ENCODE measurements around the gene UGT1A5.

UGT1A5 gene

DNA sequence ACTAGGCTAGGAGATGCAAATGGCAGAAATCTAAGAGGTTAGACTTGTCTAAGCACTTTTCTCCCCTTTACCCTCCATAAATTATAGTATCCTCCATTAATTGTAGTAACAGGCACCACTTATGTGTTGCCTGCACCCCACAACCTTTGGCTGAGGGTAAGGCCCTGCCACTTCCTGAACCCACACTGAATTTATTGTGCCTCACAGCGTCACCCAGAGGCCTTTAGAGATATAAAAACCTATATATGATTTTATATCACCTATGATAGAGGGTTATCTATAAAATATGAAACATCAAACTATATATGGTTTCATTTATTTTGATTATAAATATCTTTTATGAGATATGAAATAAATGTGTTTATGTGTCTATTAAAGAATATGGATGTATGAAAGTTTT lies 38.4 kb upstream of the UGT1A5 start:
- Histone ChIP-seq H3K4me1 (ENCODE audit: control insufficient read depth, insufficient read depth, low read length) (peaks cover 4% of the 10 kb centered on the region; the same call in 1 of the 2 replicates), H3K4me3 (ENCODE audit: low read depth, low read length) (no peak overlapping the region), H3K9me3 (ENCODE audit: control insufficient read depth, insufficient read depth, low read depth, low read length) (no peaks in the 10 kb centered on the region), H3K36me3 (ENCODE audit: control insufficient read depth in 2 of 2, insufficient read depth in 1 of 2, low read length in 2 of 2) (no peaks in the 10 kb centered on the region), H3K27ac (ENCODE audit: extremely low read depth, low read depth, low read length) (no peak overlapping the region)
- ChIA-PET CTCF (no interaction called here), POLR2A (no interaction called here)
- no peak for TF ChIP-seq ZNF10 (tag by site-specific recombination; IDR thresholded peaks at IDR 0.05)
- TF ChIP-seq EGR2 (tag by site-specific recombination; IDR thresholded peaks at IDR 0.05; ENCODE audit: low read depth), result no peak

DNA sequence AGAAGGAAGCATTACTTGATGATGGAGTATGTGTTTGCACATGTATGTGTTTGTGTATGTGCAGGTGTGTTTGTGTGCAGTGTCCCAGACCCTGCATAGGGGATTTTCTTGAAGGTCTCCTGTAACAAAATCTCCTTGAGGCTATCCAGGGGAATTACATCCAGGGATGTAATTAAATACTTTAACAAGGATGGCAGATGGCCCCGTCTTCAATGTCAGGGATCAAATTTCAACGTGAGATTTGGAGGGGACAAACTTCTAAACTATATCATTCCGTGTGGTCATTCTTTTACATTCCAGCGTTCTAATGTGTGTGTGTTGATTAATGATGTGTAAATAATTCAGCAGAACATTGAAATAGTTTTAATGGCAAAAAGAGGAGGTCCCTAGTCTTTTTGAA lies 37.7 kb upstream of the UGT1A5 start:
- Histone ChIP-seq H3K27ac (ENCODE audit: extremely low read depth, low read depth, low read length) (no peak overlapping the region), H3K36me3 (ENCODE audit: control insufficient read depth in 2 of 2, insufficient read depth in 1 of 2, low read length in 2 of 2) (no peaks in the 10 kb centered on the region)
- TF ChIP-seq SP7 (tag by site-specific recombination; IDR thresholded peaks at IDR 0.05), result peak; percentile 80
- TF ChIP-seq, protein P1, sequence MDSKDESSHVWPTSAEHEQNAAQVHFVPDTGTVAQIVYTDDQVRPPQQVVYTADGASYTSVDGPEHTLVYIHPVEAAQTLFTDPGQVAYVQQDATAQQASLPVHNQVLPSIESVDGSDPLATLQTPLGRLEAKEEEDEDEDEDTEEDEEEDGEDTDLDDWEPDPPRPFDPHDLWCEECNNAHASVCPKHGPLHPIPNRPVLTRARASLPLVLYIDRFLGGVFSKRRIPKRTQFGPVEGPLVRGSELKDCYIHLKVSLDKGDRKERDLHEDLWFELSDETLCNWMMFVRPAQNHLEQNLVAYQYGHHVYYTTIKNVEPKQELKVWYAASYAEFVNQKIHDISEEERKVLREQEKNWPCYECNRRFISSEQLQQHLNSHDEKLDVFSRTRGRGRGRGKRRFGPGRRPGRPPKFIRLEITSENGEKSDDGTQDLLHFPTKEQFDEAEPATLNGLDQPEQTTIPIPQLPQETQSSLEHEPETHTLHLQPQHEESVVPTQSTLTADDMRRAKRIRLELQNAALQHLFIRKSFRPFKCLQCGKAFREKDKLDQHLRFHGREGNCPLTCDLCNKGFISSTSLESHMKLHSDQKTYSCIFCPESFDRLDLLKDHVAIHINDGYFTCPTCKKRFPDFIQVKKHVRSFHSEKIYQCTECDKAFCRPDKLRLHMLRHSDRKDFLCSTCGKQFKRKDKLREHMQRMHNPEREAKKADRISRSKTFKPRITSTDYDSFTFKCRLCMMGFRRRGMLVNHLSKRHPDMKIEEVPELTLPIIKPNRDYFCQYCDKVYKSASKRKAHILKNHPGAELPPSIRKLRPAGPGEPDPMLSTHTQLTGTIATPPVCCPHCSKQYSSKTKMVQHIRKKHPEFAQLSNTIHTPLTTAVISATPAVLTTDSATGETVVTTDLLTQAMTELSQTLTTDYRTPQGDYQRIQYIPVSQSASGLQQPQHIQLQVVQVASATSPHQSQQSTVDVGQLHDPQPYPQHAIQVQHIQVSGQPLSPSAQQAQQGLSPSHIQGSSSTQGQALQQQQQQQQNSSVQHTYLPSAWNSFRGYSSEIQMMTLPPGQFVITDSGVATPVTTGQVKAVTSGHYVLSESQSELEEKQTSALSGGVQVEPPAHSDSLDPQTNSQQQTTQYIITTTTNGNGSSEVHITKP (tag by site-specific recombination; IDR thresholded peaks at IDR 0.05), result peak; percentile 43
- TF ChIP-seq MZF1 (tag by site-specific recombination; IDR thresholded peaks at IDR 0.05; ENCODE audit: borderline replicate concordance), result peak; percentile 60; the same call in 1 of the 2 replicates
- TF ChIP-seq GLIS1 (tag by site-specific recombination; IDR thresholded peaks at IDR 0.05), result peak; percentile 65
- no peak for TF ChIP-seq ZNF10 (tag by site-specific recombination; IDR thresholded peaks at IDR 0.05)

DNA sequence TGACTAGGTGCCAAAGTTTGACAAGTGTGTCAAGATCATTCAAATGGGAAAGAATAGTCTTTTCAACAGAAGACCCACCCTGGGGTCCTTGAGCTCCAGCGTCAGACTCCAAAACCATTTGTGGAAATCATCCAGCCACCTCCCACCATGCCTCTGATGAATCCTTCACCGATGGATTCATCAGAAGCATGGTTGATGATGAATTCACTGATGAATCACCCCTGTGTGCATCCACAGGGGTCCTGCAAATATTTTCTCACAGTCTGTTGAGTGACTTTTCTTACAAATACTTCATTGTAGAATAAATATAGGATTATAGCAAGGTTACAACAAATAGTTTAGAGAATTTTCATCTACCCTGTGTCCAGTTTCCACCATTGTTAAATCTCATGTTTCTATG lies 36.7 kb upstream of the UGT1A5 start:
- Histone ChIP-seq H3K36me3 (ENCODE audit: control insufficient read depth in 2 of 2, insufficient read depth in 1 of 2, low read length in 2 of 2) (no peaks in the 10 kb centered on the region), H3K9me3 (ENCODE audit: control insufficient read depth, insufficient read depth, low read depth, low read length) (no peaks in the 10 kb centered on the region), H3K4me1 (ENCODE audit: control insufficient read depth, insufficient read depth, low read length) (peaks cover 4% of the 10 kb centered on the region; the same call in 1 of the 2 replicates), H3K4me3 (ENCODE audit: low read depth, low read length) (no peak overlapping the region), H3K27ac (ENCODE audit: extremely low read depth, low read depth, low read length) (no peak overlapping the region)
- ChIA-PET CTCF (interaction anchor here (1.5 kb wide), 1 partner anchor 36 kb away, joined by 4 read pairs; the partner anchor contains the start of gene UGT1A5), POLR2A (no interaction called here)
- TF ChIP-seq OVOL3 (tag by site-specific recombination; IDR thresholded peaks at IDR 0.05) (no peak), ZNF621 (tag by site-specific recombination; IDR thresholded peaks at IDR 0.05) (no peak), ZBTB48 (tag by site-specific recombination; IDR thresholded peaks at IDR 0.05) (no peak), ZSCAN23 (tag by site-specific recombination; IDR thresholded peaks at IDR 0.05) (no peak), ZNF473 (tag by site-specific recombination; IDR thresholded peaks at IDR 0.05) (no peak)
- TF ChIP-seq, protein P2, sequence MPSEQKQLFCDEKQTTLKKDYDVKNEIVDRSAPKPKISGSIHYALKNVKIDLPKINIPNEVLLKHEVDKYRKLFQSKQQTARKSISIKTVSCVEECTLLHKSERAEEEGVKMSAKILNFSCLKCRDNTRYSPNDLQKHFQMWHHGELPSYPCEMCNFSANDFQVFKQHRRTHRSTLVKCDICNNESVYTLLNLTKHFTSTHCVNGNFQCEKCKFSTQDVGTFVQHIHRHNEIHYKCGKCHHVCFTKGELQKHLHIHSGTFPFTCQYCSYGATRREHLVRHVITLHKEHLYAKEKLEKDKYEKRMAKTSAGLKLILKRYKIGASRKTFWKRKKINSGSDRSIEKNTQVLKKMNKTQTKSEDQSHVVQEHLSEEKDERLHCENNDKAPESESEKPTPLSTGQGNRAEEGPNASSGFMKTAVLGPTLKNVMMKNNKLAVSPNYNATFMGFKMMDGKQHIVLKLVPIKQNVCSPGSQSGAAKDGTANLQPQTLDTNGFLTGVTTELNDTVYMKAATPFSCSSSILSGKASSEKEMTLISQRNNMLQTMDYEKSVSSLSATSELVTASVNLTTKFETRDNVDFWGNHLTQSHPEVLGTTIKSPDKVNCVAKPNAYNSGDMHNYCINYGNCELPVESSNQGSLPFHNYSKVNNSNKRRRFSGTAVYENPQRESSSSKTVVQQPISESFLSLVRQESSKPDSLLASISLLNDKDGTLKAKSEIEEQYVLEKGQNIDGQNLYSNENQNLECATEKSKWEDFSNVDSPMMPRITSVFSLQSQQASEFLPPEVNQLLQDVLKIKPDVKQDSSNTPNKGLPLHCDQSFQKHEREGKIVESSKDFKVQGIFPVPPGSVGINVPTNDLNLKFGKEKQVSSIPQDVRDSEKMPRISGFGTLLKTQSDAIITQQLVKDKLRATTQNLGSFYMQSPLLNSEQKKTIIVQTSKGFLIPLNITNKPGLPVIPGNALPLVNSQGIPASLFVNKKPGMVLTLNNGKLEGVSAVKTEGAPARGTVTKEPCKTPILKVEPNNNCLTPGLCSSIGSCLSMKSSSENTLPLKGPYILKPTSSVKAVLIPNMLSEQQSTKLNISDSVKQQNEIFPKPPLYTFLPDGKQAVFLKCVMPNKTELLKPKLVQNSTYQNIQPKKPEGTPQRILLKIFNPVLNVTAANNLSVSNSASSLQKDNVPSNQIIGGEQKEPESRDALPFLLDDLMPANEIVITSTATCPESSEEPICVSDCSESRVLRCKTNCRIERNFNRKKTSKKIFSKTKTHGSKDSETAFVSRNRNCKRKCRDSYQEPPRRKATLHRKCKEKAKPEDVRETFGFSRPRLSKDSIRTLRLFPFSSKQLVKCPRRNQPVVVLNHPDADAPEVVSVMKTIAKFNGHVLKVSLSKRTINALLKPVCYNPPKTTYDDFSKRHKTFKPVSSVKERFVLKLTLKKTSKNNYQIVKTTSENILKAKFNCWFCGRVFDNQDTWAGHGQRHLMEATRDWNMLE (tag by site-specific recombination; conservative IDR thresholded peaks at IDR 0.05; ENCODE audit: low read depth), result no peak
- TF ChIP-seq, protein P3, sequence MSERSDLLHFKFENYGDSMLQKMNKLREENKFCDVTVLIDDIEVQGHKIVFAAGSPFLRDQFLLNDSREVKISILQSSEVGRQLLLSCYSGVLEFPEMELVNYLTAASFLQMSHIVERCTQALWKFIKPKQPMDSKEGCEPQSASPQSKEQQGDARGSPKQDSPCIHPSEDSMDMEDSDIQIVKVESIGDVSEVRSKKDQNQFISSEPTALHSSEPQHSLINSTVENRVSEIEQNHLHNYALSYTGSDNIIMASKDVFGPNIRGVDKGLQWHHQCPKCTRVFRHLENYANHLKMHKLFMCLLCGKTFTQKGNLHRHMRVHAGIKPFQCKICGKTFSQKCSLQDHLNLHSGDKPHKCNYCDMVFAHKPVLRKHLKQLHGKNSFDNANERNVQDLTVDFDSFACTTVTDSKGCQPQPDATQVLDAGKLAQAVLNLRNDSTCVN (tag by site-specific recombination; optimal IDR thresholded peaks at IDR 0.05), result no peak

More for the DNA sequence above, 37.7 kb upstream of the UGT1A5 start:
- ChIA-PET CTCF (no interaction called here), POLR2A (no interaction called here)
- Histone ChIP-seq H3K4me3 (ENCODE audit: low read depth, low read length) (no peak overlapping the region), H3K4me1 (ENCODE audit: control insufficient read depth, insufficient read depth, low read length) (peaks cover 4% of the 10 kb centered on the region; the same call in 1 of the 2 replicates), H3K9me3 (ENCODE audit: control insufficient read depth, insufficient read depth, low read depth, low read length) (no peaks in the 10 kb centered on the region)

All from HEK293 (cell line).